Posterior cingulate gyrus (tissue), 11 donors: ENCODE data around the gene CACNG7.
"Not testable (repeated sequence)": the region's sequence is repeated elsewhere in the genome, so short reads cannot be mapped to it uniquely, and the experiment has no call there.

Experiments
- DNase-seq, 10 donors: peaks; one replicate each; pipeline versions ENCODE4 v3.0.0 to v3.0.0-alpha.2; 2020 to 2021; ENCODE audit warnings: mixed read lengths in 3 of 10
- intact Hi-C: fragments of 100-400 bp; cut with DNase I; formaldehyde crosslinking; loops from one replicate; pipeline ENCODE4 v1.15.1; 2023

CACNG7 gene, protein sequence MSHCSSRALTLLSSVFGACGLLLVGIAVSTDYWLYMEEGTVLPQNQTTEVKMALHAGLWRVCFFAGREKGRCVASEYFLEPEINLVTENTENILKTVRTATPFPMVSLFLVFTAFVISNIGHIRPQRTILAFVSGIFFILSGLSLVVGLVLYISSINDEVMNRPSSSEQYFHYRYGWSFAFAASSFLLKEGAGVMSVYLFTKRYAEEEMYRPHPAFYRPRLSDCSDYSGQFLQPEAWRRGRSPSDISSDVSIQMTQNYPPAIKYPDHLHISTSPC

DNA sequence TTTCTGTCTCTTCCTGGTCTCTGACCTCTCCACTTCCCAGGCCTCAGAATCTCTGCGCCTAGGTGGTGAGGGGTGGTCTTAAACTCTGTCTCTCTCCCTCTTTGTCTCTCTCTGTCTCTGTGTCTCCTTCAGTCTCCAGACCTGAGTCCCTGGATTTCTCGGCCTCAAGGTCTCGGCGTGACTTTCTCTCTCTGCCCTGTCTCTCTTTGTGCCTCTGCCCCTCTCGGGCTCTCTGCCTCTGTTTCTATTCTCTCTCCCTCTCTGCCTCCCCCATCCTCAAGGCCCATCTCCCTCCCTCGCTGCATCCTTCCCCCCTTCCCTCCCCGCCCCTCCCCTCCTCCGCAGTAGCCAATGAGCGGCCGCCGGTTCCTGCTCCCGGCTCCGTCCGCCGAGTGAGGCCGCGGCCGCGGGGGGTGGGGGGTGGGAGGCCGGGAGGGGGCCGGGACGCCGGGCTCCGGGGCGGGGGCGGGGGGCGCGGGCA, at the start of gene CACNG7:
TSS of gene CACNG7 (plus strand) at position 344 of the 481 bp plus-strand sequence. CDS start 3,554 bp downstream, outside the sequence.
- intact Hi-C loops = loop anchor here (1.0 kb wide), 1 partner anchor 68 kb away; no protein-coding TSS in a partner anchor
- peak; percentile 37 to 91 (median 64) for DNase-seq

DNA sequence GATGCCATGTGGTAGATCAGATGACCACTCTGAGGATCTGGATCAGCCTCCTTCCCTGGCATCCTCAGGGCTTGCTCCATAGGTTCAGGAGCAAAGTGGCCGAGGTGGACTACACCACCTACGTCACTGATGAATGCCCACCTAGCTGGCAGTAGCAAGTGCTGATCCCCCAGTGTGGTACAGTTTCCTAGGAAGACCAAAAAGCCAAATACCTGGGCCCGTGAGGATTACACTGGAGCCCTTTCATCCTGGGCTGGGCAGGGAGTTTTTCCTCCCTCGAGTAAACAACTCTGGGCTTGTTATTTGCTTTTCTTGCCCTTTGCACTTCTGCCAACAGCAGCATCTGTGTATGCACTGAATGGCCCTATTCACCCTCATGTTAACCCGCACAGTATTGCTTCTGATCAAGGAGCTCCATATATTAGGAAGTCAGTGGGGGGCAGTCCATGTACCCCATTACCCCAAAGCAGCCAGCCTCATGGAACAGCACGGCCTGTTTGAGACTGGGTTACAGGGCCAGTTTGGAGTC, 44.7 kb upstream of the CACNG7 start:
- DNase-seq = peak in 7 of 10 donors; percentile 35 to 89 (median 49)
- intact Hi-C loops = no loop called here

DNA sequence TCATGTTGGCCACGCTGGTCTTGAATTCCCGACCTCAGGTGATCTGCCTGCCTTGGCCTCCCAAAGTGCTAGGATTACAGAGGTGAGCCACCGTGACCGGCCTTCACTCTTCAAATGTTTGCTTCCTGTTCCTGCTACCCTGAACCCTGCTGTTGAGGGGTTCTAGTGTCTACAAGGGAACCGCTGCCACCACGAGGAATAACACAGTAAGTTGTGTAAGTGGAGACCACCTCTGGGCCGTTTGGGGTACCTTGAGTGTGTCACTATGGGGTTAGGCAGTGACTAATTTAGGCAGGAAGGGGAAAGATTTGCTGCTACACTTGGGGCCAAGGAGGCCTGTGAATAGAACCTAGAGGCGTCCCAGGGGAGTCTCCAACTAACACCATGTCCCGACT, 43.6 kb upstream of the CACNG7 start:
- intact Hi-C loops = no loop called here
- DNase-seq = peak in 1 of 10 donors; percentile 17

DNA sequence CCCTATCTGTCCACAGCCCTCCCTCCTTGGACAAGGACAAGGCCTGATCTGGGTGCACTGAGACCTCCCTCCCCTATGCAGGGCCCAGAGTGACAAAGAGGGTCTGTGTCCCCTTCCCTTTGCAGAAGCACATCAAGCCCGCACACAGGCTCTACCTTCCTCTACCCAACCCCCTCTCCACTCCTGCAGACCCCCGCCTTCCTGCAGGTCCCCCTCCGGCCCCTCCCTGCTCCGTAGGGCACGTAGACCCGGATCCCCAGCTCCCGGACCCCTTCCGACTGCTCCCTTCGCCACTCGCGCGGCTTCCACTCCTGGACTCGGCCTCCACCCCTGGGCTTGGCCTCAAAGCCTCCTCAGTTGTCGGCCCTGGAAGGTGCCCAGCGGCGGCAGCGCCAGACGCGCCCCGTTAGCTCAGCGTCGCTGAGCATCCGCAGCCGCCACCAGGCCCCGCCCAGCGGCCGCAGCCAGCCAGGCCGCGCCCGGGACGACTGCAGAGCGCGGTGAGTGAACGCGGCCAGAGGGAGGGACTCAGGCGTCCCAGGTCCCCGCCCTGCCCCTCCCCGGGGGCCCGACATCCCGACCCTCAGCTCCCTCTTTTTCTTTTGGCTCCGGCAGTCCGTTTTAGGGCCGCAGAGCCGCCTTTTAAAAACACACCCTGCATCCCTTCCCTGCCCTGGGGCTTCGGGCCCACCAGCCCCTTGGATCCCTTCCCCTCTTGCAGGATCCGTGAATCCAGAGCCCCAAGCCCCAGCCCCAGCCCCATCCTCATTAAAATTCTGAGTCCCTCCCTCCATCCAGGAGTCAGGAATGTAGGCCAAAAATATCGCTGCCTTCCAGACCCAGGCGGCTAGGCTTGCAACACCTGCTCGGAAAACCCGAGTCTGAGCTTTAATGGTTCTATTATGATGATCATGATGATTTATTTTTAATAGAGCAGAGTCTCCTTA, 42.9 kb upstream of the CACNG7 start:
- intact Hi-C loops = no loop called here
- peak; percentile 69 to 97 (median 79) for DNase-seq

DNA sequence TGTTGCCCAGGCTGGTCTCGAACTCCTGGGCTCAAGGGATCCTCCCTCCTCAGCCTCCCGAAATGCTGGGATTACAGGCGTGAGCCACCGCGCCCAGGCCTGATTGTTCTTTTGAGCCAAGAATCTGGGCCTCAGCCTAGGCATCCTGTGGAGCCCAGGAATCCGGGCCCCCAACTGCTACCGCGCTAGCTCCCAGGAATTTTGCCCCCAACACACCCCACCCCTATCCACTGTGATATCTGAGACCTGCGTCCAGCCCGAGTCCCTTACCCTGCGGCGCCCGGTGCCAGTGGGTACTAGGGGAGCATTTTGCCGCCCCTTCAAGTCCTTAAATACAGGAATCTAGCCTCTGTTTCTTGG, 42.2 kb upstream of the CACNG7 start:
- intact Hi-C loops = no loop called here
- DNase-seq = peak in 3 of 10 donors; percentile 17 to 80 (median 76)

DNA sequence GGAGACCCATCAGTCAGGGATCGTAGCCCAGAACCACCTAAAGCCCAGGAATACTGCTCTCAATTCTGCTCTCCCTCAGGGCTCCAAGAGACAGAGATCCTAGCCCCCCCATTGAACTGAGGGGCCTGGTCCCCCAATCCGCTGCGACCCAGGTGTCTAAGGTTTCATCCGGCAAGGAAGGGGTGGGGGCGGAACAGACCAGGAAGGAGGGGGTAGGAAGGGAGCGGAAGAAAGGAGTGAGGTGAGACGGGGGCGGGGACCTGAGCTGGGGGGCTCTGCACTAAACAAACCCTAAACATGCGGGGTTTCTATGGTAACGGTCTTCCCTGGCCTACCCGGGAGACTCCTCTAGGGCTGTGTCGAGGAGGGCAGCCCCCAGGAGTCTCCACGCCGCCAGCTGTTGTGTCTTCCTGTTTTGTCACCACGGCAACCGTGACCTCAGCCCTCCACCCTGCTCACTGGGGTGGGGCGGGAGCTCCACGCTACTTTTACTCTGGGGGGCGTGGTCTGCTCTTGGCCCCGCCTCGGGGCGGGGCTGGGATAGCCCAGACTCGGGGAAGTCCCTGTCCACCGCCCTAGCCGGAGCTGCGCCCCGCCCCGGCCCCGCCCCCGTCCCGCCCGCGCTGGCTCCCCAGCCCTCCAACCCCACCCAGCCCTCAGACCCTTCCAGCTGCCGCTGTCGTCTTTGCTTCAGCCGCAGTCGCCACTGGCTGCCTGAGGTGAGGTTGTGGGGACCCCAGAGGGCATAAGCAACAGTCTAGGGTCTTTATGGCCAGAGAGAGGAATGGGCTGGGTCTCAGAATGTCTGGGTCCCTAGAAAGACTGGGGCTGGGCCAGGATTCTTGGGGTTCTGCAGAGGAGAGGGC, 41.6 kb upstream of the CACNG7 start, which contains the start of gene MYADM:
TSS of gene MYADM (plus strand) at position 659 of the 866 bp plus-strand sequence. CDS start 5,647 bp downstream, outside the sequence.
- intact Hi-C loops = no loop called here
- peak; percentile 90 to 100 (median 97) for DNase-seq

DNA sequence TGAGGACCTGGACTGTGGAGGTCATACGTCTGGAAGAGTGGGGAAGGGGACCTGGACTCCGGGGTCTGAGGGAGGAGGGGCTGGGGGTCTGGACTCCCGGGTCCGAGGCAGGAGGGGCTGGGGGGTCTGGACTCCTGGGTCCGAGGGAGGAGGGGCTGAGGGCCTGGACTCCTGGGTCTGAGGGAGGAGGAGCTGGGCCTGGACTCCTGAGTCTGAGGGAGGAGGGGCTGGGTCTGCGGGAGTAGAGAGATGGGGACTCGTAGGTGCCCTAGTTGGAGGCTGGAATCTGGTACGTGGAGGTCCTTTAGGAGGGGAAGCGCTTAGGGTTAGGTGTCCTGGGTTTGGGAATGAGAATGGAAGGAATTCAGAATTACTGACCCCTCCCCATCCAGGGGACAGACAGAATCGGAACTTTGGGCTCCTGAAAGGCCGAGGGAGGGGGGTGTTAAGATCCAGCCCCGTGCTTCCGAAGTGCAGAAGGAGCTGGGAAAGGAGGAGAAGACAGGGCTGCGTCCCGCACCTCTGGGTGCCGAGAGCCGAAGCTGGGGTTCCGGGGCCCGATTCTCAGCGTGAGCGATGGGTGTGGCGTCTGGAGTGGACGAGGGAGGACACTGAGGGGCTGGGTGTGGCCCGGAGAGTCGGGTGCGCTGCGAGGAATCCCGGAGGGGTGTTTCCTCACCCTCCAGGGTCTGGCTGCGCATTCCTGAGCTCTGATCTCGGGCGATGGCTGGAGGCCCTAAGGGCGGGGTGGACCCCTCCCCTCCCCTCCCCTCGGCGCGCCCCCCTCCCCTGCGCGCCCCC, 40.8 kb upstream of the CACNG7 start:
- intact Hi-C loops = no loop called here
- DNase-seq = peak in 3 of 10 donors; percentile 20 to 88 (median 83)

DNA sequence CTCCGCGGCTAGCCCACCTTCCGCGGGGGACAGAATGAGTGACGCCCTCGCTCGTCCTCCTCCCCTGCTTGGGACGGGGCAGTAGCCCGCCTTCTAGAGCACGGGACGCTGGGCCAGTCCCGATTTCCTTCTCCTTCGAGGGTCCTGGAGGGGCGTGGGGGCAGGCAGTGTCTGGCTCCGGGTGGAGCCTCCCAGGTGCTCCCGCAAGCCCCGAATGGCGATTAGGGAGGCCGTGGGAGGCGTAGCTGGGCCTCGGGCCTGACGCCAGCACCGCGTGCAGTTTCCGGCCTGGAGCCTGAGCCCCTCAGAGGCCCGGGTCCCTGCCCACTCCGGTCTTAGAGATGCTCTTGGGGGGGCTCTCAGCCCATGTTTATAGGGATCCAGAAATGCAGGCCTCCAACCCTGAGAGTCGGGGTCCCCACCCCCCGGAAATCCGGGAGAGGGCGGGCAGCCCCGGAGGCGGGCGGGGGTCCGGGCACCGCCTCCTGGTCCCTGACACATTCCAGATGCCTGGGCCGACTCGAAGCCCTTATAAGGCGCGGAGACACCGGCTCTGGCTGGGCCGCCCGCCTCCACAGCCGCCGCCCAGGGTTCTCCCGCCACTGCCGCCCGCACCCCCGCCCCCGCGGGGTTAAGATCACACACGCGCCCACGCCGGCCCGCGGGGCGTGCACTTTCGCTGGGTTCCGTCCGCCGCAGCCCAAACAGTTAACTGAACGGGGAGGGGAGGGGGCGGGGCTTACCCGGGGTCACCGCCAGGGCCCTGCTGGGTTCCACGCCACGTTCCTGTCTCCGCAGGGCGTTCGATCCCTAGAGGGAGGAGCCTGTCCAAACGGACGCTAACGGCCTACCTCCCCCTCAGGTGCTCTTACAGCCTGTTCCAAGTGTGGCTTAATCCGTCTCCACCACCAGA, 39.9 kb upstream of the CACNG7 start:
- intact Hi-C loops = no loop called here
- peak; percentile 37 to 92 (median 63) for DNase-seq

DNA sequence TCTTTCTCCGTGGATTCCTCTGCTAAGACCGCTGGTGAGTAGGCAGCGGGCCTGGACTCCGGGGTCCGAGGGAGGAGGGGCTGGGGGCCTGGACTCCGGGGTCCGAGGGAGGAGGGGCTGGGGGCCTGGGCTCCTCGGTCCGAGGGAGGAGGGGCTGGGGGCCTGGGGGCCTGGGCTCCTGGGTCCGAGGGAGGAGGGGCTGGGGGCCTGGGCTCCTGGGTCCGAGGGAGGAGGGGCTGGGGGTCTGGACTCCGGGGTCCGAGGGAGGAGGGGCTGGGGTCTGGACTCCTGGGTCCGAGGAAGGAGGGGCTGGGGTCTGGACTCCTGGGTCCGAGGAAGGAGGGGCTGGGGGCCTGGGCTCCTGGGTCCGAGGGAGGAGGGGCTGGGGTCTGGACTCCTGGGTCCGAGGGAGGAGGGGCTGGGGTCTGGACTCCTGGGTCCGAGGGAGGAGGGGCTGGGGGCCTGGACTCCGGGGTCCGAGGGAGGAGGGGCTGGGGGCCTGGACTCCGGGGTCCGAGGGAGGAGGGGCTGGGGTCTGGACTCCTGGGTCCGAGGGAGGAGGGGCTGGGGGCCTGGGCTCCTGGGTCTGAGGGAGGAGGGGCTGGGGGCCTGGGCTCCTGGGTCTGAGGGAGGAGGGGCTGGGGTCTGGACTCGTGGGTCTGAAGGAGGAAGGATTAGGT, 39.1 kb upstream of the CACNG7 start:
- intact Hi-C loops, DNase-seq: not testable (repeated sequence)

DNA sequence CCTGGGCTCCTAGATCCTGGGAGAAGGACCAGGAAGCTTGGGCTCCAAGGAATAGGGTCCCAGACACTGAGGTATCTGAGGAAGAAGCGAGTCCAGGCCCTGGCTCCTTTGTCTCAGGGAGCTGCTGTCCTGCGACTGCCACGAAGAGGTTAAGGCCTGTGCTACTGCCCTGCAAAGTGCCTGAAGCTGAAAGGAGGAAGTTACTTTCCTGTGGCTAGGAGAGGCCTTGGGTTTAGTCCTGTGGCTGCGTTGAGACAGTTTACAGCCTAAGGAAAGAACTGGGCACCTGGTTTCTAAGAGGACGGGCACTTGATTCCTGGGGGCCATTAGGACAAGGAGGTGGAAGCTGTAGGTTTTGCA, 38.6 kb upstream of the CACNG7 start:
- no peak for DNase-seq
- intact Hi-C loops = no loop called here

DNA sequence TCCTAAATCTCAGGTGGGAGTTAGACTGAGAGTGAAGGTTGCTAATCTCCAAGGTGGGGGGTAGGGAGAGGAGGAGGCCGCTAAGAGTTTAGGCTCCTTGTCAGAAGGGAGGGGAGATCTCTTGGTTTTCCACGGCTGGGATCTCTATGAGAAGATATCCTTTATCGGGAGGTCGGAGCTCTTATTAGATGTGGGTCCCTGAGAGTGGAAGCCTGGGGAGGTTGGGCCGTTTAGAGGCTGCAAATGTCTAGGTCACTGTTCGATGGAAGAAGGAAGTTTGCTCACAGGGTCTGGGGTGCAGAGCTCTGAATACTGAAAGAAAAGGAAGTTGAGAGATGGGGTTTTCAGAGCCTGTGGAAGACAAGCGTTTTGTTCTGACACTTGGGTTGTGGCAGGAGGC, 37.6 kb upstream of the CACNG7 start:
- no peak for DNase-seq
- intact Hi-C loops = no loop called here

DNA sequence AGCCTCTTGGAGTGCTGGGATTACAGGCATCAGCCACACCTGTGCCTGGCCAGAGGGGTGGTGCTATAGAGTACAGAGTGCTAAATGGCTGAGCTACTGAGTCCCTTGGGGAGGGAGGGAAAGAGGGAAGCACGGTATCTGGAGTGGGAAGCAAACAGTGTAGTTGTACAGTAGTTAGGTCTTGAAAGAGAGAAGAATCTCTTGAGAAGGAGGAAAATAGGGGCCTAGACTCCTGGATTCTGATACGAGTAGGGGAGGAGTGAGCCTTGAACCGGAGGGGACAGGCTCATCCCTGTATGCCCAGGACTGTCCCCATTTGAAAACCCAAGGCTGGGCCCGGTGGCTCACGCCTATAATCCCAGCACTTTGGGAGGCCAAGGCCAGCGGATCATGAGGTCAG, 36.3 kb upstream of the CACNG7 start:
- DNase-seq = peak in 1 of 10 donors; percentile 23
- intact Hi-C loops = no loop called here

DNA sequence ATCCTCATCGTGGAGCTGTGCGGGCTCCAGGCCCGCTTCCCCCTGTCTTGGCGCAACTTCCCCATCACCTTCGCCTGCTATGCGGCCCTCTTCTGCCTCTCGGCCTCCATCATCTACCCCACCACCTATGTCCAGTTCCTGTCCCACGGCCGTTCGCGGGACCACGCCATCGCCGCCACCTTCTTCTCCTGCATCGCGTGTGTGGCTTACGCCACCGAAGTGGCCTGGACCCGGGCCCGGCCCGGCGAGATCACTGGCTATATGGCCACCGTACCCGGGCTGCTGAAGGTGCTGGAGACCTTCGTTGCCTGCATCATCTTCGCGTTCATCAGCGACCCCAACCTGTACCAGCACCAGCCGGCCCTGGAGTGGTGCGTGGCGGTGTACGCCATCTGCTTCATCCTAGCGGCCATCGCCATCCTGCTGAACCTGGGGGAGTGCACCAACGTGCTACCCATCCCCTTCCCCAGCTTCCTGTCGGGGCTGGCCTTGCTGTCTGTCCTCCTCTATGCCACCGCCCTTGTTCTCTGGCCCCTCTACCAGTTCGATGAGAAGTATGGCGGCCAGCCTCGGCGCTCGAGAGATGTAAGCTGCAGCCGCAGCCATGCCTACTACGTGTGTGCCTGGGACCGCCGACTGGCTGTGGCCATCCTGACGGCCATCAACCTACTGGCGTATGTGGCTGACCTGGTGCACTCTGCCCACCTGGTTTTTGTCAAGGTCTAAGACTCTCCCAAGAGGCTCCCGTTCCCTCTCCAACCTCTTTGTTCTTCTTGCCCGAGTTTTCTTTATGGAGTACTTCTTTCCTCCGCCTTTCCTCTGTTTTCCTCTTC, 35.1 kb upstream of the CACNG7 start:
- intact Hi-C loops = no loop called here

DNA sequence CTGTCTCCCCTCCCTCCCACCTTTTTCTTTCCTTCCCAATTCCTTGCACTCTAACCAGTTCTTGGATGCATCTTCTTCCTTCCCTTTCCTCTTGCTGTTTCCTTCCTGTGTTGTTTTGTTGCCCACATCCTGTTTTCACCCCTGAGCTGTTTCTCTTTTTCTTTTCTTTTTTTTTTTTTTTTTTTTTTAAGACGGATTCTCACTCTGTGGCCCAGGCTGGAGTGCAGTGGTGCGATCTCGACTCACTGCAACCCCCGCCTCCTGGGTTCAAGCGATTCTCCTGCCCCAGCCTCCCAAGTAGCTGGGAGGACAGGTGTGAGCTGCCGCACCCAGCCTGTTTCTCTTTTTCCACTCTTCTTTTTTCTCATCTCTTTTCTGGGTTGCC, 34.5 kb upstream of the CACNG7 start:
- no peak for DNase-seq
- intact Hi-C loops = no loop called here

More for the DNA sequence above, 35.1 kb upstream of the CACNG7 start:
- DNase-seq = peak in 1 of 10 donors; percentile 64

DNA sequence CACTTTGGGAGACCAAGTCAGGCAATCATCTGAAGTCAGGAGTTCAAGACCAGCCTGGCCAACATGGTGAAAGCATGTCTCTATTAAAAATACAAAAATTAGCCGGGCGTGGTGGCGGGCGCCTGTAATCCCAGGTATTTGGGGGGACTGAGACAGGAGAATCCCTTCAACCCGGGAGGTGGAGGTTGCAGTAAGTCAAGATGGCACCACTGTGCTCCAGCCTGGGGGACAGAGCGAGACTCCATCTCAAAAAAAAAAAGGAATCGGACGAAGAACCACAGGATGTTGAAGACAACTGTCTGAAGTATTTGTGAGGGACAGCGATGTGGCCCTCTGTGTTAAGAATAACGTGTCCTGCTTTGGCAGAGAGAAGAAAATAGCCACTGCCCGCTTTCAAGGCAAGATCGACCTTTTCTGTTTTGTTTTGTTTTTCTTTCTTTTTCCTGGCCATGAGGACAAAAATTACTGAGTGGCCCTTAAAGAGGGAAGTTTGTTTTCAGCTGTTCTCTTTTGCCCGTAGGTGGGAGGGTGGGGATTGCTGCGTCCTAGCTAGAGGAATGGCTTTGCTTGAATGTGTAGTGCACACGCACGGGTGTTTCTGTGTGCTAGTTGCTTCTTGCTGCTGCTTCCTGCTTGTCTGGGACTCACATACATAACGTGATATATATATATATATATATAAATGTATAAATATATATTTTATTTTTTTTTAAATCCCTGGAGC, 33.3 kb upstream of the CACNG7 start:
- intact Hi-C loops = no loop called here
- peak in 1 of 10 donors; percentile 44 for DNase-seq

DNA sequence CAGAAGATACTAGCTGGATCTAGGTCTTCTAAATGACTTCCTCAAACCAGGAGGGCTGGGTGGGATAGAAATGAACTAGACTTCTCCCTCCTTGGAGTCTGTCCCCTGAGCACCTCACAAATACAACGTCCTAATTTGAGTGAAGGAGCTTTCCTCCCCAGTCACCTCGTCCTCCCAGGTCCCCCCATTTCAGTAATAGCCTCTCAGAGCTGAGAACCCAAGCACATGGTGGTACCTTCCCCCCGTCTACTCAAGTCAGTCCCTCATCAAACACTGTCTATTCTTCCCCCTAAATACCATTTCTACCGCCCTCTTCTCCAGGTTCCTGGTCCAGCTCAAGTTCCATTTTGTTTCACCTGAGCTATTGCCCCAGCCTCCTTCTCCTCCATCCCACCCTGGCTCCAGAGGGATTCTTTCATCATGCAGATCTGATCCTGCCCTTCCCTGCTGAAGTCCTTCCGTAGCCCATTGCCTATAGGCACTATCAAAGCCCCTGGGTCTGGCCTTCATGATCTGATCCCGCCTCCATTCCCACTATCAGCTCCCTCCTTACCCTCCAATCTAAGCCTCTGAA, 32.3 kb upstream of the CACNG7 start:
- no peak for DNase-seq
- intact Hi-C loops = no loop called here
